Colon (tissue), 2 donors: Measurements from ENCODE around the gene MARCHF3.
"Not testable (repeated sequence)": the region's sequence is repeated elsewhere in the genome, so short reads cannot be mapped to it uniquely, and the experiment has no call there.

Experiments
- FAIRE-seq: peaks from 2 replicates; lab custom pipeline; 2012; peaks lifted over from hg19 to GRCh38; lab: Jason Lieb, UNC
- donor health status: control.
- donor health status: control.

Gene MARCHF3

DNA sequence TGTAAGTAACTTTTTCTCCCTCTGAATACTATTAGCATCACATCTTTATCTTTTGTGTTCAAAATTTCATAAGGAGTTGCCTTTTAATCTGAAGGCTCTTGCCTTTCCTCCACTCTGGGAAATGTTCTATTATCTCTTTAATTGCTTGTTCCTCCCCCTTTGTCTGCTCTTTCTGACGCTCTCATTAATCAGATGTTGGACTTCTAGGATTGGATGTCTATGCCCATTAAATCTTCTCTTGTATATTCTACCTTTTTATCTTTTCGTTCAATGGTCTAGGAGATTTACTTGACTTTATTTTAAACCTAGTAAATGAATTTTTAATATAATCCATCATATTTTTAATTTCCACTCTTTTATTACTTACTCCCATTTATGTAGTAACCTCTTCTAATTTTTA lies 76.7 kb downstream of the MARCHF3 start:
- no peak for FAIRE-seq

DNA sequence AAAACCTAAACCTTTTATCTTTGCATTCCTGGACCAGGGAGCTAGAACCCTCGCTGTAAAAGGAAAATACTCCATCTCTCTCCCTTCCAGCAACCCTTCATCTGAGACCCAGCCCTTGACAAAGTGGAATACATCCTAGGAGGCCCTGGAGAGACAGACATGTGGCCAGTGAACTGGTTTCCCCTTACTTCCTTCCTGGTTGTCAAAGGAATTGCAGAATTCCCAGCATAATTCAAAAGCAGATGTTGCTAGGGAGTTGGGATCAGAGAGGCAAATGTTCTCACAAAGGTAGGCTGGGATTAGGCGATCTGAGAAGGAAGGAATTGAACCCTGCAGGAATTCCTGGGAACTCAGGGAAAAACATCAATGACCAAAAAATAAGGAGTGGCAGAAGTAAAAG lies 80.9 kb downstream of the MARCHF3 start:
- FAIRE-seq, result no peak

DNA sequence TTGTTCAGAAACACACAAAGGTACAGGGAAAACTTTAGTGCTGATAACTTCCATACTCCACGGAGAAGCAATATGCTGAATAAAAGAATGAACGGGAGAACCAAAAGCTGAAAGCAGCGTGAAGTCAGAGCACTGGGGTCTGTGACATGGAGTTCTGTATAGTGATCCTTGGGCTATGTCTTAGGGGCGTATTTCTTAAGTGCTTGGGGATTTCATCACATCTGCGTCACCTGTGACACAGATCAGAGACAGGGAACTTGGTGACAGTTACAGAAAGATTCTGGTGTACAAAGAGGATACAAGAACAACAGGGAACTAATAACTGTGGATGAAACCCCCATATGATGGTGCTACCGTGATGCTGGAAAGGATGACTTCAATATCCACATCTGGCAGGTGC lies 81.9 kb downstream of the MARCHF3 start:
- no peak for FAIRE-seq

DNA sequence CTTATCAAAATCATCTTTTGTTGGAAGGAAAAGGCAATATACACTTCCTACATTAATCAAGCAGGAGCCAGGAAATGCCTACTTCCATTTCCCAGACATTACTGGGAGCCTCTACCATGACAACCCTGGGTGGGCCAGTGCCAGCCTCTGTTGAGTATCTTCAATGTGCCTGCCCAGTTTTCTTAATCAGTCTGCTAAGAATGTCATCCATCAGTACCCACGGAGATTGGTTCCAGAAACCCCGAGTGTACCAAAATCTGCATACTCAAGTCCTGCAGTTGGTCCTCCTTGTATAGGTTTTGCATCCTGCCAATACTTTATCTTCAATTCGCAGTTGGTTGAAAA lies 82.4 kb downstream of the MARCHF3 start:
- no peak for FAIRE-seq

DNA sequence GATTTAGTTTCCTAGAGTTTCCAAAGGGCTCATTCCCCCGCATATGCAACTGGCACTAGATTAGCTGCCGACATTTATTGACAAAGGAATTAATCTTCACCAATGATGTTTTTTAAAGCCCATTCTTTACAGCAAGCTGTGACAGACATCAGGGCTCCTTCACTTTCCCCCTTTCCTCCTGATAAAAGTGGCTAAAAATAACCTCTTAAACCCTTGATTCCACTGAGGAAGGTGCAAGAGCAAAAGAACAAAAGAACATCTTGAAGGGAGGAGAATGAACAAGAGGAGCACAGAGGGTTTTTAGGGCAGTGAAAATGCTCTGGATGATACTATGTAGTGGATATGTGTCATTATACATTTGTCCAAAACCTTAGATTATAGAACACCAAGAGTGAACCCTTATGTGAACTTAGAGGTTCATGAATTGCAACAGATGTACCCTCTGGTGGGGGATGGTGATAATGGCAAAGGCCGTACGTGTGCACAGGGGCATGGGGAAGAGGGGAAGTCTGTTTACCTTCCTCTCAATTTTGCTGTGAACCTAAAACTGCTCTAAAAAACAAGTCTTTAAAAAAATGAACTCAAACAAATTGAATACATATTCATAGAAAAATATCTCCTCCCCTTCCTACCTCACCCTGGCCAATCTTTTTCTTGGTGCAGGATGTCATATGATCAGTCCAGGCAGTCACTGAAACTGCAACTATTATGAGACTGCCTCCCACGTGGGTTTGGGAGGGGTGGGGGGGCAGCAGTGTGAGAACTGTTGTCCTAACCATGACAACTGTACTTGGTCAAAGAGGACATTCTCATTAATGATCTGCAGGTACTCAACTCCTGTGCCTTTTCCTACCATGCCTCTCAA lies 83.0 kb downstream of the MARCHF3 start:
- no peak for FAIRE-seq

DNA sequence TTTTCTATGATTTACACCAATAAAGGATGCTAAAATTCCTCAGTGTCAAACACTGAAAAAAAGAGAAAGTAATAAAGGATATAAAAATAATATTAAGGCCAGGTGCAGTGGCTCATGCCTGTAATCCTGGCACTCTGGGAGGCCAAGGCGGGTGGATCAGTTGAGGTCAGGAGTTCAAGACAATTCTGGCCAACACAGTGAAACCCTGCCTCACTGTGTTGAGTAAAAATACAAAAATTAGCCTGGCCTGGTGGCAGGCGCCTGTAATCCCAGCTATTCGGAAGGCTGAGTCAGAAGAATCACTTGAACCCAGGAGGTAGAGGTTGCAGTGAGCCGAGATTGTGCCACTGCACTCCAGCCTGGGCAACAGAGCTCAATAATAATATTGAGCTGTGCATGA lies 87.5 kb downstream of the MARCHF3 start:
- not testable (repeated sequence) for FAIRE-seq

DNA sequence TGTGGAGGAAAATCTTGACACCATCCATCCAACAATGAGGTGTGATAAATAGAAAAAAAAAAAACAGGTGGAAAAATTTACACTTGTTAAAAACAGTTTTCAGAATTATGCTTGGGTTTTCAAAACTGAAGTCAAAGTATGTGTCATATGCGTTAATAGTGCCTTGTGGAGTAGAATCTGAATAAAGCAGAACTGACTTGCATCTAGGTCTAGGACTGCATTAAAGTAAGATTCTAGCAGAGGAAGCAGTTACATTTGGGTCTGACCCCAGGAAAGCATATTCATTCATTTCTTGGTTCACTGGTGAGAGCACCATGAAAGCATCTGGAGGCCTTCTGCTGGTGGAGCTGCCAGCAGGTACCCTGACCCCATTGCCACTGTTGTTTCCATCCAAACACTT lies 89.0 kb downstream of the MARCHF3 start:
- no peak for FAIRE-seq

DNA sequence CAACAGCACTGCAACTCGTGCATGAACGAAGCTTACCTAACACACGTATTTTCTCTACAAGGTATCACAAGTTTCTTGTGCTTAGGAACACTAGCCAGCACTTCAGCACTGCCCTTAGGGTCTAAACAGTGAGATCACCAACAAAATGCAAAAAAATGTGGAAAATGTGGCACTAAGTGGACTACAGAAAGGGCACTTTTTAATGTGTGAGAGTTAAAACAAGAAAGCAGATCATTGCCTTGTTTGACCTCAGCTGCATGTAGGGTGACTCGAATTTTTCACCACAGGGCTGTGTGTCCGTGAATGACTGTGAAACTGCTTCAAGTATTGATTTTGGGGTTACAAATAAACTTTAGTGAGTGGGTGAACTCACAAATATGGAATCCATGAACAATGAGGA lies 90.5 kb downstream of the MARCHF3 start:
- FAIRE-seq, result no peak

DNA sequence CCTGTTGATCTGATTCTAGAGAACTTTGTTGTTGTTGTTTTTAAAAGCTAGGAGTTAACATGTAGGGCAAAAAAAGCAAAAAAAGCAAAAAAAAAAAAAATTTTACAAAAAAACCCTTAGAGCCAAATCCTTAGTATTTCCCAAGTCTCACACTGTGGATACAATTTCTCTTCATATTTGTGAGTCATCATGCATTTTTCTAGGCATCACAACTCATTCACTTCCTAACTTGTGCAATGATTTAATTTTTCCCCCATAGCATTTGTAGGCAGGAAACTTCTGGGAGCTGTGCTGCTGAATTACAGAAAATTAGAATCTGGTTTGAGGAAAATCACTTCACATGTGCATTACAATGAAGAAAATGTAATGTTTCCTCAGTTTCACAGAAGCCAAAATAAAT lies 91.9 kb downstream of the MARCHF3 start:
- FAIRE-seq, result no peak

DNA sequence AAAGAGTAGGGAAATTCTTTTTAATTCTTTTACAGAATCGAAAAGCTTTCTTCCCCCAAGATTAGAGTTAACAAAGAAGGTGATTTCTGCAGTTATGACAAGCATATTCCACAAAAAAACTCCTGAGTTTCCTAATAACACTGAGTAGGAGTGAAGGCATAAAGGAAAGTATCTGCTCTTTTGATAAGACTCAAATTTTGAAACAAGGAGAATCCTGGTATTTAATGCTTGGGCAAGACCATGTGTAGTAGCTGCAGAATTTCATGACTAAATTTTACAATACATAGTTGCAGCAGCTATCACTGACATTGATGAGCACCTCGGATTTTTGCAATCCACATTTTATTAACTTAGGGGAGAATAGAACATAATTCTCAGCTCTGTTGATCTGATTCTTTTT lies 92.6 kb downstream of the MARCHF3 start:
- FAIRE-seq, result no peak

DNA sequence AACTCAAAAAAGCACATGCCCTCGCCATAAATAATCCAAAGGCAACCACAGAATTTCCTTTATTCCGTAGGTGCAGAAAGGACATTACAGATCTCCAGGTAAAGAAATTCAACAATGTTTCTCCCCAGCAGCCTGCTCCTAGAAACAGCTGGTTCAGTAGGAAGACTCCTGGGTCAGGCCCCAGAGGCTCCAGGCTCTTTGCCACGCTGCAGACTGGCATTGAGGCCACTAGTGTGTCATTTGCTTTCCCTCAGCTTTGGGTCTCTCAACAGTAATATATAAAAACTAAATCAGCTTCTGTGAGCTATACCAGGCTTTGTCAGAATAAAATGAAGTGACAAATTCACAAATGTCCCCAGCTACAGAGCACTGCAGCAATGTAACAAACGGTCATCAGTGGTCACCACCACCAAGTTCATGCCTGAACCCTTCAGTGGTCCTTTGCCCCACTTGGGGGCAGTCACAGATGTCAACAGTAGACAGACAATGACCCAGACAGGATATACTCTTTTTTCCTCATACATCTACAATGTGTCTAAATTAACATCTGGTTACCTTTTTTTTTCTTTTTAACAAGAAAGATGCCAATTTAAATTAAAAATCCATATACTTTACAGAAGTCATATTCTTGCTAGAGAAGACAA lies 93.5 kb downstream of the MARCHF3 start:
- FAIRE-seq, result no peak

DNA sequence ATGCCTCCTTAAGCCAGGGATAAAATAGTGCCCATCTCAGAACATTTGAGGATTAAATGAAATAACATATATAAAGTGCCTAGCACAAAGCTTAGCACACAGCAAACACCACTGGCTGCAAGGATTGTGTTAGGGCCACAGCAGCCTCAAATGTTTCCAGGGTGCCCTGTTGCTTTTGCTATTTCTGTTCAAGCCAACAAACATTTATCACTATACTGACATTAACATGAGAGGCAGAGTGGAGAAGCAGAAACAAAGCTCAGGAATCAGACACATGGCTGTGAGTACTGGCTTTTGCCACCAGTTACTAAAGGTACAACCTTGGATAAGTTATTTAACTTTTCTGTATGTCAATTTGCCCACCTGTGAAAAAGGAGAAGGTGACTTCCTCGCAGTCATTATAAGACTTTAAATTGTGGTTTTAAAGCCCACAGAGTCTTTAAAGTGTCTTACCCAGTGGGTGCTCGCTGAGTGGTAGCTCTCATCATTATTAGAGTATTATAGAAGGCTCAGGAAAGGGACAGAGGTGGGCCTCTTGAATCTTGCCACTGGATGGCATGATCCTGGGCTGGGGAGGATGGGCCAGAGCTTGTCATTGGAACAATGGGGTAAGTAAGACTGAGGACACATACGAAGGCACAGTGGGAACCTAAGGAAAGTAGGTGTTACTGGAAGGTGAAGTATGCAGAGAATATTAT lies 98.2 kb downstream of the MARCHF3 start:
- FAIRE-seq, result no peak

DNA sequence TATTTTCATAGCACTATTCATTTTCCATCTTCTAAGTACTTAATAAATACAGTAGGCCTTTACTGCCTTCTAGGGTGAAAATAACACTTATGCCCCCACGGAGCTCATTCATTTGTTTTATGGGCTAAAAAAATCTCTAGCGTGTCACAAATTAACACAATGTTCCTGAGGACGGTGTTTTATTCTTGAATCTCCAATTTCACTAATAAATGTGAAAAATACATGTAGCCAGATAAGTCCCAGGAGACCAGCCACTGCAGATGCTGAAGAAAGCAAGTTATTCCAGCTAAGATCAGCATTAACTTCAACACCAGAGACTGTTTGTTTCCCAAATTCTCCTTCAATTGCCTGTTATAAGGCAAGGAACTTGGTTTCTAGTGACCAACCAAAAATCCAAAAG lies 102.3 kb downstream of the MARCHF3 start:
- no peak for FAIRE-seq

DNA sequence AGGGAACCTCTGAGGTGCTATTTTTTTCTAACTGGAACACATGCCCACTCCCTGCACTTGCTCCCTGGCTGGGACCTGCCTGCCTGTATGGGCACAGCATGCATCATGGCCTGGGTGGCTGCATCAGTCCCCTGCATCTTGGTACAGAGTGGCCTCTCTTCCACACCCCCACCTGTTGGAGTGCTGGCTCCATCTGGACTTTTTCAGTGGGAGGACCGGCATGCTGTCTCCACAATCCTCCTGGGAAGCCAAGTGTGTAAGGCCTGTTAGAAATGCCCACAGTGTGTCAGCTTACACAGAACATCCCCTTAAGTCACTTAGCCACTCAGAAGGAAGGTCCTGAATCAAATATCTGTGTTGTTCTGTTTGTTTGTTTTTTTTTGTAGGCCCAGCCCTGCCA lies 102.9 kb downstream of the MARCHF3 start:
- FAIRE-seq, result no peak

DNA sequence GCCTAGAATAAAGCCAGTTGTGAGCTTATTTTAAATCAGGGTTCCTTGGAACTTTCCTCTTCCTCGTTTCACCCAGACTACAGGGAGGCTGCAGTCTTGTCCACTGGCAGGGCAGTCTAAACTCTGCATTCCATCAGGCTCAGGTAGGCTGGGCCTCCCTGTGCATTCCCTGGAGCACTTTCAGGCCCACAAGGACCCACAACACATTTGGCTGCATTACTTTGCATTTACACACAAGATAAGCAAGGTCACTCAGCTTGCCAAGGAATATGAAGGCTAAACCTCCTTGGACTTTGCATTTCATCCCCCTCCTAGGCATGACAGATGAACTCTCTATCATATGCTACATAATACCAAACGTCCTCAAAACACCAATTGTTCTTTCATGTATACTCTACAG lies 104.2 kb downstream of the MARCHF3 start:
- FAIRE-seq, result no peak

DNA sequence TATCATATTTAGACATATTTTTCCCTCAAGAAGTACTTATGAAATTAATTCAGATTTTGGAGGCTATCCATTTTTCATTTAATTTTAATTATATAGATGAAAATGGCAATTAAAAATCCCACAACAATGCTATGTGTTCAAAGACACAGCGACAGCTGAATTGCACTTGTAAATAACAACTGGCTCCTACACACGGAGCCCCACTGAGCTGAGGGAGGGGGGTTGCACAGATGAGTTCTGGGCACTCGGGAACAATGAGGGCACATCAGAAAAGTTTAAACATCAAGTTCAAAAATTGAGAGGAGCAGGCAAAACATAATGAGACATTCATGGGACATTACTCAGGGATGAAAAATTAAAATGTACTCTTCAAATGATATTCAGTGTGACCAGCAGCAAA lies 104.9 kb downstream of the MARCHF3 start:
- no peak for FAIRE-seq

DNA sequence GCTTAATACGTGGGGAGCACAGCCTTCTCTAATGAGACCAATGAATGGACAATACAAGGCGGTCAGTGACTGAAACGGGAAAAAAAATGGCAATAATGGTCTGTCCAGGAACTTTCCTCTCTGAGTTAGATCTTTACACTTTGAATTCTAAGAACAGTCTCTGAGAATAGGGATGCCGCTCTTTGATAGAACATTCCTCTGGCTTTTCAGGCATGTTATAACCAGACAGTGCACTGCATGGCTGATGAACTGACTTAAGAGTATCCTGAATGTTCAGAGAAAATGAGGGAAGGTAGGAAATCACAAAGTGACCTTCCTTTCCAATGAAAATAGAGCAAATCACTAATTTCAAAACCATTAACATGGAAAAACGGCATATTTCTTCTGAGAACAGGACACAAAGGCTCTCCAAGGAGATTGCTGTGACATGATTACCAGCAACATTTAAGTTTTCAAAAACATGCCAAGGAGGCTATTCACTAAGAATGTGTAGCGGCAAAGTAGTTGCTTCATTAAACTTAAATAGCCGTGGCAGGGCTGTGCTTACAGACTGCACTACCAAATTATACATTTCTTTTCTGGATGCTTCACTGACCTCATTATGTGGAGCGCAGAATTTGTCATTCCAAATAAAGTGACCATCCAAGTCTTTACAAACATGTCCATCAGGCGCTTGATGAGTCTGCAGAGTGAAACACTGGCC lies 105.9 kb downstream of the MARCHF3 start:
- no peak for FAIRE-seq

DNA sequence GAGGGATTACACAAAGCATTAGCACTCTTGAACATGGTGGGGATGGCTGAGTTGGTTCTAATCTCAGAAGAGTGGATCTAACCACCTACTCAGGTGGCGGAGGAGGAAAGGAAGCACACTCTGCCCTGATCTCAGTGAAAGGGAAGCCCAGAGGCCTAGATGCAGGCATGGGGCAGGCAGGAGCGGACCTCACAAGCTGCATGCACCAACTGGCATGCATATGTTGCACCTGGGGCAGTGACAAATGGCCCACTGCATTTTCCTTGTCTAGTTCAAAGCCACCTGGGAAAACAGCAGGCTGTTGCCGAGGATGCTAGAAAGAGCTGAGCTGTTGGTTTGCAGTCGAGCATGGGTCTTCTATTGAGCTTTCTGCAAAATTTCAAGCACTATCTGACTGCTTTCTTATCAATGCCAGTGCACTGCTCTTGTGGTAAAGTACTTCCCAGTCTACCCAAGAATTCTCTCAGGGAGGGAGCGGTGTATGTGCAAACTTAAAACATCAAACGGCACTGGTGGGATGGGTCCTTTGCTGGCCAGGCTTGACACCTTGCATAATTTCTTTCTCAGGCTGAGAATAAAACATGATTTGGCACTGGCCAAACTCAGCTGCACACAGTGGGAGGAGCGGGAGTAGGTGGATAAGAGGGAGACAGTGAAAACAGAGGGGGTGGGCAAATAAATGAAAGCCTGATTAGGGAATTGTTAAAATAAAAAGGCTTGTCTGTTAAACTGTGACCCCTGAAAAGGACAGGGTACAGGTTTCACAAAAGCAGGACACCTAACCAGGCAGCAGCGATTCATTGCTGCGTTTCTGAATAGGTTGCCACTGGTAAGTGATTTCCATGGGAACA lies 108.9 kb downstream of the MARCHF3 start:
- no peak for FAIRE-seq

DNA sequence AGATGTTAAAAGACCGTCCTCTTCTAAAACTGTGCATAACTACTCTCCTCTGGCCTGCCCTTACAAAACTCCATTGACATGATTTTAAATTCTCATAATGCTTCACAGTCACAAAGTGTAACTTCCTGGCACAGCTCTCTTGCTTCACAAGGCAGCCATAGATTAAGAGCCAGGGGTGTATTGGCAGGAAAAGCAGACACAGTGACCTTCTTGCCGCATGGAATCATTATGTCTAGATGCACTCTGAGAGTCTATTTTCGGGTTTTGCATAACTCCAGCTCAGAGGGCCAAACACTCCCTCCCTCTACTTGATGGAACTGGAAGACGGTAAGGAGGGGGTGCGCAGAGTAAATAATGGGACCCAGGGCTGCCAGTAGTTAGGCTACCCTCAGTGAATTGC lies 110.1 kb downstream of the MARCHF3 start:
- FAIRE-seq, result no peak

DNA sequence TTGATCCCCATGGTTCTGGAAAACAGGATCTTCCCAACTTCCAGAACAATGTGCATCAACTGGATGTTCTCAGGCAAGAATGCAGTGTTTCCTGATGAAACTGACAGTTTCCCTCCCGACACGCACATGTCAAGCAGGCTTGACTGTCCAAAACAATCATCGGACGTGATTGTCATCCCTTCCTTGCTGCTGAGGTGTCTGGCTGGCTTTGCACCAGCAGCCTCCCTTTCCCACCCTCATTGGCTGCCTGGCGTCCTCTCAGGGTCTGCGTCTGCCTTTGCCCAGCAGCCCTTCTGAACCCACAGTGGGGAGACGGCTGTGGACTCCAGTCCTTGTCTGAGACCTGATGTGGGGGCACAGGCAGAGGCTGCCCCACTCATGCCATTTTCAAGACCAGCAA lies 110.8 kb downstream of the MARCHF3 start:
- FAIRE-seq, result no peak

DNA sequence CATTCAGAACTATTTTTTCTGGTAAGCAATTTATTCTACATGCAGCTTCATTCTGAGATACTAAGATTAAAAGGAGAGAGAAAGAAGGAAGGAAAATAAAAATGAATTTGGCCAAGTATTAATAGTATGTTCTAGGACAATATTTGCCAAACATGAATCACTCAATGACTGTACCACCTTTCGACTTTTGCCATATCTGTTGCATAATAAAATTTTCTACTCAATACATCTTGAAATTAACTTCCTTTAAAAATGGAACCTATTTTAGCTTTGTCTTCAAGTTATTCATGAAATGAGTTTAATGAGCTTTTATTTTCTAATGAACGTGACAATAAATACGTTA lies 111.8 kb downstream of the MARCHF3 start:
- no peak for FAIRE-seq
